IPS-NIHi7 (cell line): ENCODE measurements around the gene C5AR2.
"Not testable (repeated sequence)": the region's sequence is repeated elsewhere in the genome, so short reads cannot be mapped to it uniquely, and the experiment has no call there.

Experiments used
- DNase-seq: peaks from one replicate; pipeline ENCODE4 v3.0.0; 2012; ENCODE audit warnings: mixed read lengths; ENCODE audit errors: extremely low spot score

C5AR2 gene

DNA sequence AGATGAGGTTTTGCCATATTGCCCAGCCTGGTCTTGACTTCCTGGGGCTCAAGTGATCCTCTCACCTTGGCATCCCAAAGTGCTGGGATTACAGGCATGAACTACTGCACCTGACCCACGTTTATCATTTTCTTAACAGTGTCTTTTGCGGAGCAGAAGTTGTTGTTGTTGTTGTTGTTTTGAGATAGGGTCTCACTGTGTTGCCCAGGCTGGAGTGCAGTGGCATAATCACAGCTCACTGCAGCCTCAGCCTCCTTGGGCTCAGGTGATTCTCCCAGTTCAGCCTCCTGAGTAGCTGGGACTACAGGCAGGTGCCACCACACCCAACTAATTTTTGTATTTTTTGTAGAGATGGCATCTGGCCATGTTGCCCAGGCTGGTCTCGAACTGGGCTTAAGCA is 55.6 kb downstream of the C5AR2 start:
- DNase-seq: not testable (repeated sequence)

DNA sequence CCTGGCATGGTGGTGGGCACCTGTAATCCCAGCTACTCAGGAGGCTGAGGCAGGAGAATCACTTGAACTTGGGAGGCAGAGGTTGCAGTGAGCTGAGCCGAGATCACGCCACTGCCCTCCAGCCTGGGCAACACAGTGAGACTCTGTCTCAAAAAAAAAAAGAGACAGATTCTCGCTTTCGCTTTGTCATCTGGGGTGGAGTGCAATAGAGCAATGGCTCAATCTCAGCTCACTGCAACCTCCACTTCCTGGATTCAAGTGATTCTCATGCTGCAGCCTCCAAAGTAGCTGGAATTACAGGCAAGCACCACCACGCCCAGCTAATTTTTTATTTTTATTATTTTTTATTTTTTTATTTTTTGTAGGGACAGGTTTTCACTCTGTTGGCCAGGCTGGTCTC is 56.7 kb downstream of the C5AR2 start:
- DNase-seq: not testable (repeated sequence)

DNA sequence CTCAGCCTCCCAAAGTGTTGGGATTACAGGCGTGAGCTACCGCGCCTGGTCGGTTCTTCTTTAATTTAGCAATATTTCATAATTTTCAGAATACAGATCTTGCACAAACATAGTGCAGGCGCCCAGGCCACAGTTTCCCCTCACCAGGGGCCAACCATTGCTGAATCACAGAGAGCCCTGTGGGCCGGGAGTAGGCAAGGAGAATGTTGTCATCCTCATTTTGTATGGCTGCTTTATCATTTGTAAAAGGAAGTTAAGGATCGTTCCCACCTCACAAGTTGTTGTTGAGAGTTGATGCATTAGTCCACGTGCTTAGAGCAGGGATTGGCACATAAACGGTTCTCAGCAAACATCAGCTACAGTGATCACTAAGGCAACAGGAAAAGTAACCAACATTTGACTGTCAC is 57.2 kb downstream of the C5AR2 start:
- DNase-seq: no peak

DNA sequence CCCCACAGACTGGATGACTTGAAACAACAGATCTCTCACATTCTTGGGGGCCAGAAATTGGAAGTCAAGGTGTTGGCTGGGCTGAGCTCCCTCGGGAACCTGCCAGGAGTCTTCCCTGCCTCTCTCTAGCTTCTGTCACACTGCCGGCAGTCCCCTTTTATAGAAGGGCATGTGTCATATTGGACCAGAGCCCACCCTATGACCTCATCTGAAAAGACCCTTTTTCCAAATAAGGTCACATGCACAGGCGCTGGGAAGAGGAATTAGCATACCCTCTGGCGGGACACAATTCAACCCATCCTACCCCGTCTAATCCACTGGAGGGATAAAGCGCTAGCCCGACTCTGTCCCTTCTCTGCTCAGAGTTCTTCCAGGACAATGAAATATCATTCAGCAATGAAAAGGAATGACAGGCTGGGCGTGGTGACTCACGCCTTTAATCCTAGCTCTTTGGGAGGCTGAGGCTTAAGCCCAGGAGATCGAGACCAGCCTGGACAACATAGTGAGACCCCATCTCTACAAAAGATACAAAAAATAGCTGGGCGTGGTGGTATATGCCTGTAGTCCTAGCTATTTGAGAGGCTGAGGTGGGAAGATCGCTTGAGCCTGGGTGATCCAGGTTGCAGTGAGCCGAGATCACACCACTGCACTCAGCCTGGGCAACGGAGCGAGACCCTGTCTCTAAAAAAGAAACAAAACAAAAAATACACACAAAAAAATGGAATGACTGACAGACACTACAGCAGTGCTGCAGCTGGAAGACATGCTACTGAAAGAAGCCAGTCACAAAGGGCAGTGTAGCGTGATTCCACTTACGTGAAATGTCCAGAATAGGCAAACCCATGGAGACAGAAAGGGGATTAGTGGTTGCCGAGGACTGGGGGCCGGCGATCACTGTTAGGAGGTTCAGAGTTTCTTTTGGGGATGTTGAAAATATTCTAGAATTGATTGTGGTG is 58.8 kb downstream of the C5AR2 start:
- no peak for DNase-seq

DNA sequence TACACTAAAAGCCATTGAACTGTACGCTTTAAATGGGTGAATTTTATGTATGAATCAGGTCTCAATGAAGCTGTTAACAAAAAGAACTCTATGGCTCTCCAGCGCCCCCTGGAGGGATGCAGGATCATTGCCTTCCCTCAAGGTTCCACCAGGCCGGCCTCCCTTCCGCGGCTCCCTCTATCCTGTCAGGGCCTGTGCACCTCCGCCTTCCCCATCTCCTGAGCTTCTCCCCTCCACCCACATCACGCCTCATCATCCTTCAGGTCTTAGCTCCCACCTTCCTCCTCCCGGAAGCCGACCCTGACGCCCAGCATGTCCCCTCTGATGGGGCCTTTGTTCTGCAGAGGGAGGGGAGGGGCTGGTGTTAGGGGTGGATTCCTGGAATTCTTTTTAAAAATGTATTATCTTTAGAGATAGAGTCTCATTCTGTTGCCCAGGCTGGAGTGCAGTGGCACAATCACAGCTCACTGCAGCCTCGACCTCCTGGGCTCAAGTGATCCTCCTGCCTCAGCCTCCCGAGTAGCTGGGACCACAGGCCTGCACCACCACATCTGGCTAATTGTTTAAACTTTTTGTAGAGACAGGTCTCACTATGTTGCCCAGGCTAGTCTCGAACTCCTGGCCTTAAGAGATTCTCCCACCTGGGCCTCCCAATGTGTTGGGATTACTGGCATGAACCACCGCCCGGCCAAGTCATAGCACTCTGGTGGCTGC is 59.7 kb downstream of the C5AR2 start:
- peak; percentile 88 for DNase-seq
